Epithelial cell of proximal tubule (primary cell): ENCODE data around the gene ZNF609. TPM values are rescaled to one million over a fixed set of nuclear protein-coding genes. Genes with fewer than 3 reads are reported as not detected.

Experiments
- DNase-seq: peaks from one replicate; pipeline ENCODE4 v3.0.0-alpha.2; 2011; ENCODE audit warnings: low read depth
- H3K4me3 ChIP-seq: 2 replicates; pipeline ENCODE4 v1.5.1; 2011; ENCODE audit warnings: low read depth, mild to moderate bottlenecking, low read length
- total RNA-seq: library from RNA; depleted of rRNA; stranded (reverse); fragments of >200 nt; gene quantifications from 2 replicates; pipeline ENCODE4 v1.2.3, GENCODE V29; 2015
- TF ChIP-seq, protein P1 (sequence below): conservative IDR thresholded peaks from 2 replicates; pipeline ENCODE4 v1.5.1; 2012; ENCODE audit warnings: low read depth, mild to moderate bottlenecking, low read length

The ZNF609 gene
- total RNA-seq, 1 donor from 2014 or later = 11.0 TPM

DNA sequence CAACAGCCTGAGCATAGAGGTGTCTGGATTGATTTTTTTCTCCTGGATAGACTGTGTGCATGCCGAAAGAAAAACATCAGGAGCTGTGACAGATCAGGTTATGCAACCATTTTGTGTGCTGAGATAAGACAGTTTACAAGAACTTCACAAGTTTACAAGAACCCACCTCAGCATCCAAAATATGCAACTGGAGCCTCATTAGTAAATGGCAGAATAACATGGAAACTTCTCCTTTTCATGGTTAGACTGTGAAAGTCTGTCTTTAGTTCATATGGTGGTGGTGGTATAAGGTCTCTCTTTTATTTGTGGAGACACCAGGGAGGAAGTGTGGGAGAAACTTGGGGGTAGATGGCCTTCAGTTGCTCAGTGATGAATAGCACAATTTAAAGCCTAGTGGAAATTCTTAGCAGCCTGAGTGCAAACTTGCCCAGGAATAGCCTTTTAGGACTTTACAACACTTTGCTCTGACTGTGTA lies 3.7 kb upstream of the ZNF609 start:
- TF ChIP-seq, protein P1, sequence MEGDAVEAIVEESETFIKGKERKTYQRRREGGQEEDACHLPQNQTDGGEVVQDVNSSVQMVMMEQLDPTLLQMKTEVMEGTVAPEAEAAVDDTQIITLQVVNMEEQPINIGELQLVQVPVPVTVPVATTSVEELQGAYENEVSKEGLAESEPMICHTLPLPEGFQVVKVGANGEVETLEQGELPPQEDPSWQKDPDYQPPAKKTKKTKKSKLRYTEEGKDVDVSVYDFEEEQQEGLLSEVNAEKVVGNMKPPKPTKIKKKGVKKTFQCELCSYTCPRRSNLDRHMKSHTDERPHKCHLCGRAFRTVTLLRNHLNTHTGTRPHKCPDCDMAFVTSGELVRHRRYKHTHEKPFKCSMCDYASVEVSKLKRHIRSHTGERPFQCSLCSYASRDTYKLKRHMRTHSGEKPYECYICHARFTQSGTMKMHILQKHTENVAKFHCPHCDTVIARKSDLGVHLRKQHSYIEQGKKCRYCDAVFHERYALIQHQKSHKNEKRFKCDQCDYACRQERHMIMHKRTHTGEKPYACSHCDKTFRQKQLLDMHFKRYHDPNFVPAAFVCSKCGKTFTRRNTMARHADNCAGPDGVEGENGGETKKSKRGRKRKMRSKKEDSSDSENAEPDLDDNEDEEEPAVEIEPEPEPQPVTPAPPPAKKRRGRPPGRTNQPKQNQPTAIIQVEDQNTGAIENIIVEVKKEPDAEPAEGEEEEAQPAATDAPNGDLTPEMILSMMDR = no peak

DNA sequence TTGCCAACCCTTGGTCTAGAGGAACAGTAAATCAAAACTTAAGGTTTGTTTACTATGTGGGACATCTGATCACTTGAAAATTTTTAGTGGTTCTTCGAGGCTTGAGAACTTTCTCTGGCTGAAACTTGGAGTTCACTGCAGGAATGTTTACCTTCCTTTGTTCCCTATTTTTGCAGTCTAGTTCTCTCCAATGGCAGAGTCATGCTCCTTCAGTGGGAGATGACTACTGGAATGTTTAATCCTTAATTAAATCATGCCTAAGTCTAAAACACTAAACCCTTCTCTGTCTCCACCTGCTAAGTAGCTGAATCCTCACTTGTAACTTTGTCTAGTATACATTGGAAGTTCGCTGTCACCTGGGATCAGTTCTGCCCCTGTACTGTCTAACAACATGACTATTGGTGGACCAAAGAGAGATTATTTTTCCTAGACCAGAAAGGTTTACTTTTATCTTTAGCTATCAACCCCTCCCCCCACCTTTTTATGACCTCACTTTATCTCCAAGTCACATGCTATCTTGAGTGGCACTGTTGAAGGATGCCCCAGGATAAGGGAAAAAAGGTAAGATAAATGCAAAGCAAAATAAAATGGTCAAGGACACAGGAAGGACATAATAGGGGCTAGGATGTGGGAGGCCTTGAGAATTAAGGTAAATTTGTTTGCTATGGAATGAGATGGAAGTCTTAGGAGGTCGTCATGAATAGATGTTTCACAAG lies 1.2 kb upstream of the ZNF609 start:
- H3K4me3 ChIP-seq = no peak overlapping the region
- DNase-seq = no peak
- TF ChIP-seq, protein P1 = no peak

More for the DNA sequence above, 3.7 kb upstream of the ZNF609 start:
- DNase-seq = no peak
- H3K4me3 ChIP-seq = no peak overlapping the region

DNA sequence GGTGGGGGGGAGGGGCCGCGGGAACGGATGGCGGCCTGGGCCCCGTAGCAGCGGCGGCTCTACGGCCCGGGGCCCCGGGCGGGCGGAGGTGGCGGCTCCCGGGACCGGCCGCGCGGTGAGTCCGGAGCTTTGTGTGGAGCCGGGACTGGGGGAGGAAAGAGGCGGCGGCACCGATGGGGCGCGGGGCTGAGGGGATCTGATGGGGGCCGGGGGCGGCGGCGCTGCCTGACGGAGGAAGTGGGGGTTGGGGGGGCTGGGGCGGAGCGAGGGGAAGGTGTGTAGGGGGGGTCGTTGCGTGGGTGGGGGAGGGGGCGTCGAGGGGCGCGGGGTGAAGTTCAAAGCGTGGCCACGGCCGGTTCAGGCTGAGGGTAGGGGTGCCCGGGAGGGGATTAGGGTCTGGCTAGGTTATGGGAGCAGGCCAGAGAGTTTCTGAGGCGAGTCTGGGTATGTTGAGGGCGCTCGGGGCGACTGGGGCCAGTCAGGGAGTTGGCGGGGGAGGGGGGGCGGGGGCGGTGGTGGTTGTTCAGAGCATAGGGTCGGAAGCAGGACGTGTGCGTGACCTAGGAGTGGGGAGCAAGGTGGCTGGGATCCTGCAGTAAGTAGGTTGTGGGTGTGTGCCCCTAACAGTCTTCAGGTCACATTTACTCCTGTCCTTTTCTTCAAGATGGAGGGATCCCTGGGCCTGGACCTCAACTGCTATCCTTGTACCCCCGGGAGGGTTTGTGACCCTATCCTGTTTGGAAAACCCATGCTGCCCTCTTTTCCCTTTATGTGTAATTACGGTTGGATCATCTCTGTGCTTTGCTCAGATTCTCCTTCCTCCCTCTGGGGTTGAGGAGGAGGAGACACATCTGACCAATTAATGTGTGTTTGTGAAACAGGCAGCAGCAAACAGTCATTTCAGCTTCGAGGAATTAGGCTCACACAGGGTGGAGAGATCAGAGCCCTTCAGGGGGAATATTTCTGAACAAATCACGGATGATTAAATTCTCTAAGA lies 644 bp downstream of the ZNF609 start:
- peak overlapping the region; percentile 63 for H3K4me3 ChIP-seq
- DNase-seq = no peak
- TF ChIP-seq, protein P1 = no peak

DNA sequence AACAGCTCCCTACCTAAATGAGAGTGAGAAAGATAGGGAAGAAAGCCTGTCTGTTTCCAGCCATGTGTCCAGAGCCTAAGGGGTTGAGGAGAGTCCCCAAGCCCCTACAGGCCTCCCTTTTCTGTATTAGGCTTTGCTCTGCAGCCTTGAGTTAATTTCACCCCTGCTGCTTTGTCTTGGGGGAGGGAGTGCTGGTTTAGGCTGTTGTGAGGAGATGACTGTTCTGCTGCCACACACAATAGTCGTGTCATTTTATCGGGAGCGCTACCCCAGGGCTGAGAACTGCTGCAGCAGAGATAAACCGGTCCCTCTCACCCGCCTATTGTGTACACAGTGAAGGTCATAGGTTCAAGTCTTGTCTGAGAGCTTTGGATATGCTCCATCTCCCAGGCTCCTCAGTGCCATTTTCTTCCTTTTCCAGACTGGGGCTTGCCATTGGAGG lies 1.4 kb downstream of the ZNF609 start:
- DNase-seq = no peak
- H3K4me3 ChIP-seq = peak overlapping the region; percentile 63
- TF ChIP-seq, protein P1 = no peak

DNA sequence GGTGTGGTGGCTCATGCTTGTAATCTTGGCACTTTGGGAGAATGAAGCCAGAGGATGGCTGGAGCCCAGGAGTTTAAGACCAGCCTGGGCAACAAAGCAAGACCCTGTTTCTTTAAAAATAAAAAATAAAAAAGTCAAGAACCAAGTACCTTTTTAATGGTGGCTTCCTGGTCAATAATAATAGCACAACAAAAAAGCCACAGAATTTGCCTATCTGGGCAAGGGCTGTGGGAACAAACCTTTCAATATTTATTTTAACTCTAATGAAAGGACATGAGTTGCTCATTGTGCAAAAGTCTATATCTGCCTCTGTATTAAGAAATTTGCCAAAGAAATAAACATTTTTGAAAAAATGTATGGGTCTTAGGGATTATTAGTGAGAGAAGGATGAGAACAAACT lies 2.1 kb downstream of the ZNF609 start:
- TF ChIP-seq, protein P1 = no peak
- H3K4me3 ChIP-seq = no peak overlapping the region
- DNase-seq = no peak

DNA sequence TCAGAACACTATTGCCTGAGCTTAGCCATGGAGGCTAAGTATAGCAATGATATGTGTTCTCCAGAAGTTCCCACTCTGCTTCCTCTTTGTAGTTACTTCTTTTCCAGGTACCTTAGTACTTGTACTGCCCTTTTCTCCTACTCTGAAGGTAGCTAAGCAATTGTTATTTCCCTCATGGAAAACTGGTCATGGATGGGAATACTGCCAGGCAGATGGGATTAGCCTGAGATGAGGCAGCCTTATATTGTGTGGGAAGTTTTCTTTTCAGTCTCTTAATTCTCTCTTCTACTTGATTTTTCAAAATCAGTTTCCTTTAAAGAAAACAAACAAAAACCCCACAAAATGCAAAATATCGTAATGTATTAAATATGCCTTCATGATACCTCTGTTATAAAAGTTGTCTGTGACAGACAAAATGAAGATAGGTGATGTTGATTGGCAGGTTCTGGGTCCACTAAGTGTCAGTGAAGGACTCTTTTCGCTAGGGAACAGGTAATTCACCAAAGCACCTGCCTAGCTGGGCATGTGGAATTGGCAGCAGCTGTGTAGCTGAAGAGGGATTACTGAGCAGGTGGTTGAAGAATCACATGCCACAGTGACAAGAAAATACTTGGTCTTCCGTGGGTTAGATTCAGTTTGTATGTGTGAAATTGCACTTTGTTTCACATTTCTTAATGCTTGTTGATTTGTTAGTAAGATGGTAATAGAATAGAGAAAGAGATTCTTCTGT lies 4.1 kb downstream of the ZNF609 start:
- TF ChIP-seq, protein P1 = no peak
- H3K4me3 ChIP-seq = no peak overlapping the region
- no peak for DNase-seq
